Raji (cell line): ENCODE results near the gene WDR1.
A peak's percentile ranks its signal among the peaks of the same experiment; 100 is the strongest.

ENCODE experiments used
- POLR2A ChIP-seq: IDR thresholded peaks from 2 replicates; pipeline ENCODE4 v1.6.1; 2011; ENCODE audit warnings: low read depth, low read length, control low read depth; ENCODE audit not compliant: insufficient read depth

WDR1 gene

GRCh38 chr4:10120943-10121567 lies 4.5 kb upstream of the WDR1 start:
- no peak for TF ChIP-seq POLR2A

- TF ChIP-seq POLR2A: no peak
These were observed 3.2 kb upstream of the WDR1 start for GRCh38 chr4:10119773-10120172.

DNA sequence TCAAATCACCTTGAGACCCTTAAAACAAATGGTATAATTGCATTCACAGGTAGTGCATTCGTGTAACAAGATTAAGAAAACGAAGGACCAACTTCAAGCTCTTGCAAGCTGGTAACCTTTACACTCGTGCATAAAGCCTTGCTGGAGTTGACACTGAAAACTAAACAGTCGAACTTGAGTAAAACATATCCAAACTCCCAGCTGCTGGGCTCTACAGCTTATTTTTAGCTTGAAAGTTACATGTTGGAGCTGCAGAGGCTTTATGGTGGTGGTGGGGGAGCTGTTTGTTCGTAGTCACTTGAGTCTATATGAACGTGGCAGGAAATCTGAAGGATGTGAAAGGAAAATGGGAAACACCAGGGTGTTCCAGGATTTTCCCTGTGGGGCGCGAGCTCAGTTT lies 2.7 kb upstream of the WDR1 start:
- TF ChIP-seq POLR2A: no peak

GRCh38 chr4:10118048-10119004 lies 1.7 kb upstream of the WDR1 start:
- 0 out of 2 replicates have a peak, but pooled peaks have one; percentile 15 for TF ChIP-seq POLR2A

- TF ChIP-seq POLR2A: no peak
These were observed 904 bp upstream of the WDR1 start for GRCh38 chr4:10117359-10118047.

- TF ChIP-seq POLR2A: no peak
These were observed 616 bp downstream of the WDR1 start for GRCh38 chr4:10115797-10116568.

DNA sequence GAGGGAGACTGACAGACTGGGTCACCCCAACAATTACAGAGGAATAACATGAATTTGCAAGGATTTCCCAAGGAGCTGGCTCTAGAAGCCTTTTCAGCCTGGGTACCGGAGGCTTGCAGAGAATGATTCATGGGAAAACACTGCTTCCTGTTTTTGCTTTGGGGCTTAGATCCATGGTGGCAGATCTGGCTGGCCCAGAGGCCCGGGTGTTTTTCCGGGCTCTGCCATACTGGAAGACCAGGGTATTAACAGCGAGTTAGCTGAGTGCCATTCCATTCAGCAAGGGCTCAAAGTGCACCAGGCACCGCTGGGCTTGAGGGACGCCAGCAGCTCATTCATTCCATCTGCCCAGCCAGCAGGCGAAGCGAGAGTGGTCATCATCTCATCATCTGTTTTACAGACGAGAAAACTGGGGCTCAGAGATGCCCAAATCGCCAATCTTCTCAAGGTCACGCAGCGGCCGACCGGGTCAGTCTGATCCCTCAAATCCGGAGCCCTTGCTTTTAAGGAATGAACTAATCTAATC lies 1.3 kb downstream of the WDR1 start:
- TF ChIP-seq POLR2A: no peak

DNA sequence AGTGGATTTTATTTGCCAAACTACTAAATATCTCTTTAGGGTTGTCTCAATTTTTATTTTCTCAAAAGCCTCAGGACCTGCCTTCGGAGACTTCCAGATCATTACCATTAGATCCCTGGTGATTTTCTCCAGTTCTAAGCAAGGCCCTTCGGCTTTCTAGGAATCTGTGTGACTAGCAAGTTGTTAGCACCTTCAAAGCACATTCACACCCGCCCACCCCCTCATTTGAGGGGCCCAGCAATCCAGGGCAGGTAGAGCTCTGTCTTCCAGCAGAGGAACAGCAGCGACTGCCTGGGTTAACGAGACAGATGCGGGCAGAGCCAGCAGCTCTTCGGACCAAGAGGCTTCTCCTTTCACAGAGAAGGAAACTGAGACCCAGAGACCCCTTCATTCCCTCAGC lies 2.0 kb downstream of the WDR1 start:
- TF ChIP-seq POLR2A: no peak

- TF ChIP-seq POLR2A: no peak
These were observed 2.5 kb downstream of the WDR1 start for GRCh38 chr4:10114147-10114546.

DNA sequence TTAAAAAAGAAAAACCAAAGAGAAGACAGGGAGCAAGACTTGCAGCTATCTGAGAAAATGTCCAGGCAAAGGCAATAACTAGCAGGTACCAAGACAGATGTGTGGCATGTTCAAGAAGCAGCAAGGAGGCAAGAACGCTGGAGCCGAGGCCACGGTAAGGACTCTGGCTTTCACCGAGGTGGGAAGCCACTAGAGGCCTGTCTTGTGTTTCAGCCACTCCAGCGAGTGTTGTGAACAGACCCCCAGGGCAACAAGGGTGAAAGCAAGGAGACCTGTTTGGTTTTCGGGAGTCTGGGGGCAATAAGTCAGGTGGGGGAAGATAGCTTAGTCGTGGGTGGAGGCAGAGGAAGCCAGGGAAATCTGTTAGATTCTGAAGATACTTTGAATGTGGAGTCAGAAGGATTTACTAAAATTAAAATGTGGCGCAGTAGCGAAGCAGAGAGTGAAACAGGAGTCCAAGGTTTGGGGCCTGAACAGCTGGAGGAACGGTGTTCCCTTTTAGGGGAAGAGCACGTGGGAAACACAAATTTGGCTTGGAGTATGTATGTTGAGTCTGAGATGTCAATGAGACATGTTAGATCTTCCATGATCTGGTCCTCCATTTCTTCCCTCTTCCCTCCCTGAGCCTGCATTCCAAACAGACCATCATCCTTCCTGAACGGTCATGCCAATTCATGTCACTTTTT lies 3.1 kb downstream of the WDR1 start:
- no peak for TF ChIP-seq POLR2A

DNA sequence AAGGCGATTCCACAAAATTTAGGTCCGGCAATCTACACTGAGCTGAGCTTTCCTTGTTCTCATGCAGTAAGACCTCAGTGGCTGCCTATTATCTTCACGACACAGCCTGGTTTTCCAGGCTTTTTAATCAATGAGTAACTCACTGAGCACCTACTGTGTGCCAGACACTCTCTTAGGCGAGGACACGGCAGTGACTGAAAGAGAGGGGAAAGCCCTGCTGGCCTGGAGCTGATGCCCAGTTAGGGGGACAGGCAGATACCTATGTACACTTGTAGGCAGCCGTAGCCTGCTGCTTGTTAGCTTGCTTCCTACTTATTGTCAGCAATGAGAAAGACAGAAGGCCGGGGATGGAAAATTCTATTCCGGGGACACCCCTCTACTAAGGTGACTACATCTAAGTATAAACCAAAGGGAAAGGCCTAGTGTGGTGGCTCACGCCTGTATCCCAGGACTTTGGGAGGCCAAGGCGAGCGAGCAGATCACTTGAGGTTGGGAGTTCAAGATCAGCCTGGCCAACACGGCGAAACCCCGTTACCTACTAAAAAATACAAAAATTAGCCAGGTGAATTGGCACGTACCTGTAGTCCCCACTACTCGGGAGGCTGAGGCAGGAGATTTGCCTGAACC lies 3.8 kb downstream of the WDR1 start:
- TF ChIP-seq POLR2A: no peak

GRCh38 chr4:10111067-10111801 lies 5.4 kb downstream of the WDR1 start:
- TF ChIP-seq POLR2A: no peak
